HG02678 (cell line): ENCODE measurements around the gene RBM5.

Source experiments
- ATAC-seq: cut with Tn5 transposase; IDR thresholded peaks from one replicate; pipeline ENCODE4 v1.9.1; 2021; ENCODE audit warnings: mild to moderate bottlenecking, moderate library complexity; ENCODE audit not compliant: unreplicated experiment

Gene RBM5

DNA sequence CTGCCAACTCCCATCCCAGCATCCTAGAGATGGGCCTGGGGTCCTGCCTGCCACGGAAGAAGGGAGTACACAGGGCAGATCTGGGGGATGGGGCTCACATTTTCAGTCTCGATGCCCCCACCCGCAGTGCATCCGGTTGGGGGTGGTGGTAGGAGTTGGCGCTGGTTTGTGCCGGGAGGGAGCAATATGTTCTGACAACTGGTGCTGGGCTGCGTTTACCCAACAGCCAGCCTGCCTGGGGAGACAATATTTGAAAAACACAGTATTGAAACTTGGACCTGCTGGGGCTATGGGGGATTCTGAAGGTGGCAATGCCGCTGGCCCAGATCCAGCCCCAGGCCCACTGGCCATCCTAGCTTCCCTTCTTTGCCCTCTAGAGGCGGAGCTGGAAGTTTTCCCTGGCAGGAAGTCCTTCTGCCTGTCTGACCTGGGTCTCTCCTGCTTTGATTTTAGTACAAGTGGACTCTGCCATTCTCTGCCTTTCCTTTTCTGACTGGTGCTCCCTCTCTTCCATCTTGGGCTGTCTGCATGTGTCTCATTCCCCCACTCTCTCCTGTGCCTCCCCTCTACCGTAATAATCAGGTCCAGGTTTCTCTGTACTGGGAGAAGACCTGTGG, 69.9 kb downstream of the RBM5 start:
- ATAC-seq = no peak

DNA sequence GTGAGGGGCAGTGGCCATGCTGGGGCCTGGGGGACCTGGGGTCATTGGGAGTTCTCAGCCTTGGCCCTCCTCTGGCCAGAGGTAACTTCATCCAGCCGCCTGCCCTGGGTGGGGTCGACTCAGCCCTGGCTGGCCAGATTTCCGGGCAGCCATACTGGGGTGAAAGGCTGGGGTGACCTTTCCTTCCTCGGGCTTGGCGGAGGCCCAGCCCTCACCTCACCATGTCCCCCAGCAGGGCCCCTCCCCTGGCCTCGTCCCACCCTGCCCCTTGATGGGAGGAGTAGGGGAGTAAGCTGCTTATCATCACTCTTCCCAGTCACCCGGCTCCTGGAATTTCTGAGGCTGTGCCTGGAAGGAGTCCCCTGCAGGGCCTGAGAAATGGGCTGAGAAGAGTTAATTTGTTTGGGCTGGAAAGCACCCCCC, 71.9 kb downstream of the RBM5 start:
- no peak for ATAC-seq

DNA sequence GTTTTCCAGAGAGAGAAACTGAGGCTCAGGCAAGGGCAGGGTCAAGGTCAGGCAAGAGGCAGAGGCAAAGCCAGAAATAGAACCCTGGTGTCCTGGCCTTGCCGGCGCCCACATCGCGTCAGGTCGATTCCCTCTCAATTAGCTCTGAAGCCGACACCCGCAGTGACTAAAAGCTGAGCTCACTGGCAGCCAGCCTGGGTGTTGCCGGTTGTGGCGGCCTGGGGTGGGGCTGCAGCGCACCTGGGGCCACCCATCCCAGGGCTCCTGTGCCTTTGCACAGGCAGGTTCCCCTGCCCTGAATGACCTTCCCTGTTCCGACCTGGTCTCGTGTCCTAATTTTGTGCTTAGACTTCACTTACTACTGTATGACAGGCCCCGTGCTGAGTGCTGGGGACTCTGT, 72.6 kb downstream of the RBM5 start:
- no peak for ATAC-seq

GRCh38 chr3:50162034-50162883, 73.5 kb downstream of the RBM5 start:
- no peak for ATAC-seq

- ATAC-seq = no peak
Observed at GRCh38 chr3:50163572-50164455, 75.1 kb downstream of the RBM5 start.

DNA sequence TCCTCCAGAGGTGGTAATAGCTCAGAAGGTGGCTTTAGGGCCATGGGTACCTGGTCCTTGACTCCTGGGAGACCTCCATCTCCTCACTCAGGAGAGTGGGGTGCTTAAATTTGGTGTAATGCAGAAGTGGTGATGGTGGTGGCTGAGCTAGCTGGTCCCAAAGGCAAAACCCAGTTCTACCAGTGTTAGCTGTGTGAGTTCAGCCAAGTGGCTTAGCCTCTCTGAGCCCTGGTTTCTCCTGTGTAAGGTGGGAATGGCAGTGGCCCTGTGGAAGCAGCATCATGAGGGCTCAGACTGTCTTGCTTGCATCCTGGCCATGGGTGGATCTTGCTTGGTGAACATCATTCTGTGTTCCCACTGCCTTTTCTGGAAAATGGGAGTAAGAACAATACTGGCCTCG, 75.8 kb downstream of the RBM5 start:
- ATAC-seq = no peak

- no peak for ATAC-seq
Observed at GRCh38 chr3:50164984-50165909, 76.5 kb downstream of the RBM5 start.

DNA sequence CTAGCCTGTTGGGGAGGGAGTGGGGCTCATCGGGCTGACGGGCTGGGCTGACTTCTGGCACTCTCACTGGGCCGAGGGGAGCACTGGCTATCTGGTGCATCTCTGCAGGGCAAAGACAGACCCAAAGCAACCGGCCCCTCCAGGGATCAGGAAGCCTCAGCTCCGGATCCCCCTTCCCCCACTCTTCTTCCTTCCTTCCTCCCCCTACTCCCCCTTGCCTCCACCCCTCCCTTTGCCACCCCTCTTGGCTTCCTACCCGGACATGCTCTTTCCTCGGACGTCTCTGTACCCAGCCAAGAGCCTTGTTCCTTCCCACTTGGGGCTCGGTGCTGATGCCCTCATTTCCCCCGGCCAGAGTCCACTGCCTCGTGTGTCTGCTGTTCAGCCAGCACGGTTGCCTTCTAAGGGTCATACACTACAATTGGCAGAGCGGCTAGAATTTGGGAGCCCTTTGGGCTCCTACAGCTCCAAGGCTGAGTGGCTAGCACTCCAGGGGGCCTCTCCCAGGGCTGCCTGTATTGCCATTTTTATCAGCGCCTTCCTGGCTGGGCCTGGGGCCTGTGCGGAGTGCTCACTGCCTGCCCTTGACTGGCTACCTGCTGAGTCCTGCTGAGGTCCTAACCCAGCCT, 77.3 kb downstream of the RBM5 start:
- ATAC-seq = no peak

GRCh38 chr3:50166620-50167019, 77.9 kb downstream of the RBM5 start:
- no peak for ATAC-seq

- no peak for ATAC-seq
Observed at GRCh38 chr3:50167069-50167840, 78.5 kb downstream of the RBM5 start.

- ATAC-seq = no peak
Observed at GRCh38 chr3:50167841-50168209, 79.1 kb downstream of the RBM5 start.

DNA sequence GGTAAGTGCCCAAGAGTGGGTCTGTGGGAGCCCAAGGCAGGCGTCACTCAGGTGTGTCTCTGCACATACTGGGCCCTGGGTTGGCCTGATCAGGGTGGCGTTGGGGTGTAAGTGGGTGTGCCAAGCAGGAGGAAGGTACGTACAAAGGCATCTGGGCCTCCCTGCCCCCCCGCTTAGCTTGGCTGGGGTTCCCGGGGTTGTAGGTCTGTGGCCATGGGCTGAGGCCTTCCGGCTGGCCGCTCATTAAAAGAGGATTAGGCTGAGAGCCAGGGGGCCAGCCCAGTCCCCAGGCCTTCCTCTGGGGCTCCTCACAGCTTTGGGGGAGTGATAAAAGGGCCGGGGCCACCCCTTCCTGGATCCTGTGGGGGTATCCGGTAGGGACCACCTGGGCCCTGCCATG, 79.7 kb downstream of the RBM5 start:
- ATAC-seq = no peak
